Activated CD8-positive, alpha-beta memory T cell treated with anti-CD3 and anti-CD28 coated beads for 24 hours (primary cell): ENCODE data around the gene P2RX7.

Experiments
- DNase-seq: peaks from one replicate; pipeline ENCODE4 v3.0.0-alpha.2; 2020

Gene P2RX7

DNA sequence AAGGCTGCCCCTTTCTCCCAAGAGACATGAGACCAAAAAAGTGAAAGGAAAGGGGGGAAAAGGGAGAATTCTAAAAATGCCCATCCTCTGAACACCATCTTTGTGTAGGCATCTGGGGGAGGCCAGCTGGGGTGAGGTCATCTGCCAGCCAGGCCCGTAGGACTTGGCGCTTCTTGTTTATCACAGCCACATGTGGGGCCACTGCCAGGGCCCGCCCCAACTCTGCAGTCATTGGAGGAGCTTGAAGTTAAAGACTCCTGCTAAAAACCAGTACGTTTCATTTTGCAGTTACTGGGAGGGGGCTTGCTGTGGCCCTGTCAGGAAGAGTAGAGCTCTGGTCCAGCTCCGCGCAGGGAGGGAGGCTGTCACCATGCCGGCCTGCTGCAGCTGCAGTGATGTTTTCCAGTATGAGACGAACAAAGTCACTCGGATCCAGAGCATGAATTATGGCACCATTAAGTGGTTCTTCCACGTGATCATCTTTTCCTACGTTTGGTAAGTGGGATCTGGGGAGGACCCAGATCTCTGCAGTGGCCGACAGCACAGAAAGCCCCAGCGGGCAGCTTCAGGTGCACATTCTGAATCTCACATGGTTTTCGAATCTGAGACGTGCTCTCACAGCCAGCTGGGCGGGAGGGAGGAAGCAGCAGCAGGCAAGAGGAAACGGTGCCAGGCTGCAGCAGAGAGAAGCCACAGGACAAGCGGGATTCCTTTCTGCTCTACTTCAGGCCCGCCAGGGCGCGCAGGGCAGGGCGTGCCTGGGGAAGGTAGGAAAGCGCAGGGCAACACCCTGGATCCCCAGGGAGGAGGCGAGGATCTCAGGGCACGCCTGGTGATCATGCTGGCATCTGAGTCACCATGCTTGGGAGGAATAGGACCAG, at the start of gene P2RX7:
Gene P2RX7 (plus strand): TSS at position 276 of the 881 bp plus-strand sequence. CDS start 95 bp downstream, at position 371.
- peak; percentile 81 for DNase-seq

- no peak for DNase-seq
These were observed 48.4 kb upstream of the P2RX7 start for GRCh38 chr12:121084229-121084628.

DNA sequence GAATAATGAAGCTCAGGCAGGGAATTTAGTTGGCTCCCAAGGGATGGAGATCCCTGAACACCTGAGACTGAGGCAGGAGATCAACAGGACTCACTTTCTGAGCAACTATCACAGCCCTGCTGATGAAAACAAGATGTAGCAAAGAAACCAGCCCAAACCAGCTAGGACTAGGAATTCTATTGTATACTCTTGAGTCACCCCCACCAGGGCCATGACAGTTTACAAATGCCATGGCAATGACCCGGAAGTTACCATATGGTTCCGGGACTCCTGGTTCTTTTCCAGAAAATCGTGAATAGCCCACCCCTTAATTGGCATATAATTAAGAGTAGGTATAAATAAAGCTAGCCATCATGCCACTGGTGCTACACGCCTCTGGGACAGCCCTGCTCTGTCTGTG, 47.6 kb upstream of the P2RX7 start:
- DNase-seq: no peak

DNA sequence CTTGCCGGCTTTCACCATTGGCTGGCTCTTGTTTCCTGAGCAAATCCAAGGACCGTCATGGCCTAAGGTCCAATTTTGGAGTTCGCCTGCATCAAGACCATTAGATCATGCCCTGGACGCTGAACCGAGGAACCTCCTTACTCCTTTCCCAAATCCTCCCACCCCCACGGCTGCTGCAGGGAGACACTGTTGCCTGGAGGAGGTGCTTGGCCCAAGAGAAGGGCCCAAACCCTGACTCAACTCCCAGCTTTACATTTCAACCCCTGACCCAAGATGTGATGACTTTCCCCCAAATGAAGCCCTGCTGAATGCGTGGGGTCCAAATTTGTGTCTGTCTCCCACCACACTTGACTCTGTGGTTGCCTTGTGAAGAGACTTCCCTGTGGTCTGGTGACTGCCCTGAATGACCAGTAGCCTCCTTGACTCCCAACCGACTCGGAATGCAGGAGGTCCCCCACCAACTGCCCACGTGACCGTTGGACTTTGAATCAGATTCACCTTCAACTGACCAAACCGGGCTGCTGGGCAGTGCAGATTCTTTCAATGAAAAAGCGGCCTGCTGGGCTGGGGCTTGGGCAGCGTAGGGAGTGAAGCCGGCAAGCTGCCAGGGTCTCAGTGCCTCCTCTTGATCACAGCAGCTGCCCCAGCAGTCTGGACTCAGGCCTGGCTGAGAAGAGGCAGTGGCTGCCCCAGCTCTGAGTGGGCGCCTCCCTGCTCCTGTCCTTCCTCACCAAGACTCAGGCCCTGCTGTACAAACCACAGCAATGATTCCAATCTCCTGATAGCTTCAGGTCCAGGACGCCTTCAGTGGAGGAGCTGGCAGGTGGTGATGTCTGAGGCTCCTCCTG, 46.9 kb upstream of the P2RX7 start:
- DNase-seq: peak; percentile 45

GRCh38 chr12:121086781-121087295, 45.8 kb upstream of the P2RX7 start:
- DNase-seq: peak; percentile 44

DNA sequence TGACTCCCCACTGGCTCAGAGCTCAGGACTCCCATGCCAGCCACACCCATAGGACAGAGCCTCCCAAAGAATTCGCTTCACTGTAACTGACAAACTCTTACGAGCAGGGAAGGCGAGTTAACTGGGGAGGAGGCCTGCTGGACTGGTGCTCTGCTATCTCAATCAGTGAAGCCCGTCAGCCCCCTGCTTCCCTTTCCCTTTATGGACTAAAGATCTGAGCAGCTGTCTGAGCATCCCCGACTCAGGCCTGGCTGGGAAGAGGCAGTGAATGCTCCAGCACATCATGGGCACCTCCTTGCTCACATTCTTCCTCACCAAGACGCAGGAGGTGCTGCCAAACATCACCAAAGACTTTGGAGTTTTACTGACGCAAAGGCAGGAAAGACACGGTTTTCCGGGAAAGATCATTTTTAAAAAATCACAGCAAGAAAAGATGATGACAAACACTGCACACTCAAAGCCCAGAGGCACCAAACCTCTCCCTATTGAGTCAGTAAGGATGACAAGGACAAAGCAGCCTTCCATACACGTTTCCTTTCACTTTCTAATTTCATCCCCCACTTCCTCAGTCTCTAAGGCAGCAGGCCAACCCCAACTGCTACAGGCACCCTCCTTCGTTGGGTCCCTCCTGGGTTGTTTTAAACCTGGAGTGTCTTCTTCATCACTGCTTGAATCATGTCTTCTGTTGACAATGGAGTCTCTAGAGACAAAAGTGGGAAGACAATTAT, 45.0 kb upstream of the P2RX7 start:
- peak; percentile 40 for DNase-seq

DNA sequence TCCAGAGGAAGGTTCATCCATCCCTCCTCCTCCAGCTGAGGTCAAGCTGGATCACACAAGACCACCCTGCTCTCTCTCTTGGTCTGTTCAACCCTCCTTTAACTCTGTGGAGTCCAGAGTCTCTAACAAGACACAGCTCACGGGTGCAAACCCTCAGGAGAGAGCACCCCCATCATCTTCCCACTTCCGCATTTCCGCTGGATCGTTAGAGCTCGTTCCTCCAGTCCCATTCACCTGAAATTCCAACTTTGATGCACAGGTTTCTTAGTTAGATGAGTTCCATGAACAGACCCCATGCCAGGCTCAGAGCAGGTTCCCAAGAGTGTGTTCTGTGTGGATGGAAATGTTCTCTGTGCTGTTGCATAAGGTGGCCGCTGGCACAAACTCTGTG, 44.5 kb upstream of the P2RX7 start:
- DNase-seq: no peak

GRCh38 chr12:121089031-121089812, 43.5 kb upstream of the P2RX7 start:
- no peak for DNase-seq

- DNase-seq: no peak
These were observed 42.8 kb upstream of the P2RX7 start for GRCh38 chr12:121089813-121090430.

DNA sequence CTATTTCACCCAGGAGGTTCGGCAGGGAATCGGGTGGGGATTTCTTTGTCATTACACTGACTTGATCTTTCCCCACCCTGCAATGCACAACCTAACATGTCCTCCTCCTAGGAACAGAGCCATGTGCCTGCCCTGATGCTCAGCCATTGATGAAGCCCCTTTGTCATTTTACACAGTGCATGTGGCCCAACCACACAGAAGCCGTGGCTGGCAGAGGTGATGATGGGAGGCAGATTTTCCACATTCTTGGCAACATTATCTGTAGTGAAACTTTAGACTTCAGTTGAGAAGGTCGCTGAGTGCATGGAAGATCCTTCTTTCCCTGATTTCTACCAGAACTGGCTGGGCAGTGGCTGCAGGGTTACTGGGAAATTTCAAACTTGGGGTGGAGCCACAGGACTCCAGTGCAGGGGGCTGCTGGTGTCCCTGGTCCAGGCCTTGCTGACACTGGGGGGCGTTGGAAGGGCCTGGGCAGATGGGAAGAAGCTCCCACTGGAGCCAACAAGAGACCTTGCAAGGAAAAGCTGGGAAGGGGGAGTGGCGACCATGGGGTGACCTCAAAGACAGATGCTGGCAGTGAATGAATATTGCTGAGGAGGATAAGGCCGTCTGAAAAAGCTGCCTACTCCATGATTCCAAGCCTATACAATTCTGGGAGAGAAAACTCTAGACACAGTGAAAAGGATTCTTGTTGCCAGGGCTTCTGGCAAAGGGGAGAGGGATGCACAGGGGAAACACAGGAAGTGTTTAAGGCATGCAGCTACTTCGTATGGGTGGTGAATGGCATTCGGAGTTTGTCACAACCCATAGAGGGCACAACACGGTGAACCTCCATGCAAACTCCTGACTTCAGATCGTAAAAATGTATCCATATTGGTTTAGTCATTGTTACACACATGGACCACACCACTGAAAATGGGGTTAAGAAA, 41.8 kb upstream of the P2RX7 start:
- DNase-seq: no peak

DNA sequence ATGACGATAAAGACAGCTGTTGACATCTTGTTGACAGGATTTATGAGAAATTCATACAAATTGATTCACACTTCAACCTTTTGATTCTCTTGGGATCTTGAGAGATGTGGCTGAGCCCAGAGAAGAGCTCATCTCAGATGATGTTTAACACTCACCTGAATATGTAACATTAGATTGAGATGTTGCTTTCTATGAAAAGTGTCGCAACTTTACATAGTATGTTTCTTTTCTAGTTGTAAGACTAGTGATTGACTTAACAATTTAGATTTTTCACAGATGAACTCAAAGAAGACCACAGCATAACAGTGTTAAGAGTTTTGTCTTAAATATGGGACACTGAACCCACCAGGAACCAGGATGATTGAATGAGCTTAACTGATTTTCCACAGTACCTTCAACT, 40.6 kb upstream of the P2RX7 start:
- no peak for DNase-seq

DNA sequence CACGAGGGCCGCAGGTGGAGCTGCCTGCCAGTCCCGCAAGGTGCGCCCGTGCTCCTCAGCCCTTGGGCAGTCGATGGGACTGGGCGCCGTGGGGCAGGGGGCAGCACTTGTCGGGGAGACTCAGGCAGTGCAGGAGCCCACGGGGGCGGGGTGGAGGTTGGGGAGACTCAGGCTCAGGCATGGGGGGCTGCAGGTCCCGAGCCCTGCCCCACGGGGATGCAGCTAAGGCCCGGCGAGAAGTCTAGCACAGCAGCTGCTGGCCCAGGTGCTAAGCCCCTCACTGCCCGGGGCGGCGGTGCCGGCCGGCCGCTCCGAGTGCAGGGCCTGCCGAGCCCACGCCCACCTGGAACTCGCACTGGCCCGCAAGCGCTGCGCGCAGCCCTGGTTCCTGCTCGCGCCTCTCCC, 39.2 kb upstream of the P2RX7 start:
- no peak for DNase-seq

GRCh38 chr12:121095544-121096198, 37.0 kb upstream of the P2RX7 start:
- peak; percentile 91 for DNase-seq

GRCh38 chr12:121096199-121096798, 36.4 kb upstream of the P2RX7 start:
- DNase-seq: peak; percentile 1

DNA sequence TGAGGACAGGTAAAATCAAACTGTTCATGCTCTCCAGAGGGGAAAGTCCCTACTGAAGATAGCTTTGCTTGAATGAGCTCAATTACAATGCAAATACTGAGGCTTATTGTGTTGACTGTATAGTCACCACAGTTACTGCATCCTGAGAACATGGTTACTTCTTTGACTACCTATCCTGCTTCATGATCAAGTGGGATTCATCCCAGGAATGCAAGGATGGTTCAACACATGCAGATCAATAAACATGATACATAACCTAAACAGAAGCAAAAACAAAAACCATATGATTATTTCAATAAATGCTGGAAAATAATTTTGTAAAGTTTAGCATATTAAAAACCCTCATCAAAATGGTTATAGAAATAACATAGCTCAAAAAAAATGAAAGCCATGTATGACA, 32.9 kb upstream of the P2RX7 start:
- DNase-seq: no peak

DNA sequence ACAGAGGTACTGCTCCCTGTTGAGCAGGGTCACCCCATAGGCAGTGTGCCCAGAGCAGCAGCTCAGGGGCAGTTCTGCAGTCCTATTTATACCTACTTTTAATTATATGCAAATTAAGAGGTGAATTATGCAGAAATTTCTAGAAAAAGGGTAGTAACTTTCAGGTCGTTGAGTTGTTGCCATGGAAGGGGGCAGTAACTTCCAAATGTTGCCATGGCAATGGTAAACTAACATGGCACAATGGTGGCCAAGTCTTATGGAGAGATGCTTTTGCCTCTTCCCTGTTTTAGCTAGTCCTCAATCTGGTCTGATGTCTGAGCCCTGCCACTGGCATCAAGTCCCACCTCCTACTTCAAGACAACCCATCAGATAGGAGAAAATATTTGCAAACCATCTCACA, 30.4 kb upstream of the P2RX7 start:
- DNase-seq: no peak

DNA sequence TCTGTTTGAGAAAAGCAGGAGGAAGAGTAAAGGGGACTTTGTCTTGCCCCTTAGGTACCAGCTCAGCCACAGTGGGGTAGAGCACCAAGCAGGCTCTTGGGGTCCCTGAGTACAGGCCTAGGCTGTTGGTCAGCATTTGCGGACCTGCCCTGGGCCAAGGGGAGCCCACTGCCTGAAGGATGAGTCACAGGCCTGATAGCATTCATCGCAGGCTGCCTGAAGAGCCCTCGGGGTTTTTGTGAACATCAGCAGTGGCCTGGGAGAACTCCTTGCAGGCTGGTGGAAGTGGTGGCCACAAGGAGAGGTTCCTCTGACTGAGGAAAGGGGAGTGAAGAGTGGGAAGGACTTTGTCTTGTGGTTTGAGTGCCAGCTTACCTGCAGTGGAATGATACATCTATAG, 25.0 kb upstream of the P2RX7 start:
- no peak for DNase-seq

DNA sequence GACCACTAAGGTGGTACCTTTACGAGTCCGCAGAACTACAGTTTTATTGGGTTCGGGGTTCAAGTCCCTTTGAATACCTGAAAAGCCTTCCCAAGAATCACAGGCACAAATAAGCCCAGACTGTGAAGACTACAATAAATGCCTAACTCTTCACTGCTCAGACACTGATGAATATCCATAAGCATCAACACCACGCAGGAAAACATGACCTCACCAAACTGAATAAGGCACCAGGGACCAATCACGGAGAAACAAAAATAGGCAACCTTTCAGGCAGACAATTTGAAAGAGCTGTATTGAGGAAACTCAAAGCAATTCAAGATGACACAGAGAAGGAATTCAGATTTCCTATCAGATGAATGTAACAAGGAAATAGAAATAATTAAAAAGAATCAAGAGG, 24.2 kb upstream of the P2RX7 start:
- DNase-seq: no peak

GRCh38 chr12:121110211-121110940, 22.3 kb upstream of the P2RX7 start:
- peak; percentile 83 for DNase-seq
